Measurements from ENCODE around the gene GFPT1. TPM values are rescaled to one million over a fixed set of nuclear protein-coding genes. Genes with fewer than 3 reads are reported as not detected.

Gene GFPT1
- total and polyA plus RNA-seq, 9 donors = 6.9 to 39.5 (median 28.7) TPM

GRCh38 chr2:69333352-69333751 is 53.7 kb downstream of the GFPT1 start:
- intact Hi-C loops (cut with DNase I) = no loop called here
- TF ChIP-seq, protein P1, sequence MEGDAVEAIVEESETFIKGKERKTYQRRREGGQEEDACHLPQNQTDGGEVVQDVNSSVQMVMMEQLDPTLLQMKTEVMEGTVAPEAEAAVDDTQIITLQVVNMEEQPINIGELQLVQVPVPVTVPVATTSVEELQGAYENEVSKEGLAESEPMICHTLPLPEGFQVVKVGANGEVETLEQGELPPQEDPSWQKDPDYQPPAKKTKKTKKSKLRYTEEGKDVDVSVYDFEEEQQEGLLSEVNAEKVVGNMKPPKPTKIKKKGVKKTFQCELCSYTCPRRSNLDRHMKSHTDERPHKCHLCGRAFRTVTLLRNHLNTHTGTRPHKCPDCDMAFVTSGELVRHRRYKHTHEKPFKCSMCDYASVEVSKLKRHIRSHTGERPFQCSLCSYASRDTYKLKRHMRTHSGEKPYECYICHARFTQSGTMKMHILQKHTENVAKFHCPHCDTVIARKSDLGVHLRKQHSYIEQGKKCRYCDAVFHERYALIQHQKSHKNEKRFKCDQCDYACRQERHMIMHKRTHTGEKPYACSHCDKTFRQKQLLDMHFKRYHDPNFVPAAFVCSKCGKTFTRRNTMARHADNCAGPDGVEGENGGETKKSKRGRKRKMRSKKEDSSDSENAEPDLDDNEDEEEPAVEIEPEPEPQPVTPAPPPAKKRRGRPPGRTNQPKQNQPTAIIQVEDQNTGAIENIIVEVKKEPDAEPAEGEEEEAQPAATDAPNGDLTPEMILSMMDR (IDR thresholded peaks at IDR 0.05) = no peak
- TF ChIP-seq POLR2A (IDR thresholded peaks at IDR 0.05) (no peak), EP300 (IDR thresholded peaks at IDR 0.05) (no peak)
- Histone ChIP-seq H3K36me3 (no peaks in the 10 kb centered on the region), H3K9me3 (no peaks in the 10 kb centered on the region), H3K4me3 (no peak overlapping the region), H3K27ac (no peak overlapping the region), H3K27me3 (no peaks in the 10 kb centered on the region), H3K4me1 (ENCODE audit: insufficient read depth) (no peaks in the 10 kb centered on the region)
- no peak for DNase-seq
- WGBS, 3 donors = 53 to 81% (median 55%) methylated on average over 2 of the region's 2 CpGs

DNA sequence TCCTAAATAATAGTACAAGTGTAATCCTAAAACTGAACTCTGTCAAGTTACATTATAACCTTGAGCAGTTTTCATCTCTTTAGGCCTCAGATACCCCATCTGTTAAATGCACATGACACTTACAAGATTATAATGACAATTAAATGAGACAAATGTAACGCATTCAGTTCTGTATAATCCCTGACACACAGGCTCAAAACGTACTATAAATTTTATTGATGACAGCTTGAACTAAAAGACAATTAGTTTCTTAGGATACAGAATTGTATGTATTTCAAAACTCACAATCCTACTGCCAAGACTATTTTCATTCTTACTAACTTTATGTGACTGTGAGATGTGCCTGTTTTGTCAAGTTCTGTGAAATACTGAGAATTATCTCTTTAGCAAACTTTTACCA is 56.2 kb downstream of the GFPT1 start:
- intact Hi-C loops (cut with DNase I) = no loop called here
- no peak for DNase-seq
- no peaks in the 10 kb centered on the region for H3K4me1 ChIP-seq (ENCODE audit: insufficient read depth)
- no peaks in the 10 kb centered on the region for H3K9me3 ChIP-seq
- H3K27me3 ChIP-seq = no peaks in the 10 kb centered on the region
- H3K4me3 ChIP-seq = no peak overlapping the region
- WGBS, 3 donors = 63 to 82% (median 82%) methylated on average over 2 of the region's 2 CpGs
- H3K27ac ChIP-seq = no peak overlapping the region
- no peak for TF ChIP-seq EP300 (IDR thresholded peaks at IDR 0.05)
- no peaks in the 10 kb centered on the region for H3K36me3 ChIP-seq

DNA sequence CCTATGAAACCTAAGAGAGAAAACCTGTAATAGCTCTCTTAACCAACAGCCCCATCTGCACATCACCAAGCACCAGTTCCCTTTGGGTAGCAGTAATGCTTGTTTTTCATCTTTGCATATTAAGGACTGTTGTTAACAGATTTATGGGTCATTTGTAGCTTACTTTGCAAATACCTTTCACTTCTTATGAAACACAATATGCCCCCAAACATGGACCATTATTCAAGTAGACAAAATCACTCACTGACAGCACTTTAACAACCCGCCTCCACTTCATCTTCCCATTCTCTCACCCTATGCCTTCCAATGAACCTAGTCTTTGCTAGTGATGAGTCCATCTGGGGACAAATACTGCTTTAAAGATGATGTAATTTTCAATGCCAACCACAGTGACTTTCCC is 64.4 kb downstream of the GFPT1 start:
- Histone ChIP-seq H3K27me3 (no peaks in the 10 kb centered on the region), H3K4me3 (no peak overlapping the region), H3K36me3 (no peaks in the 10 kb centered on the region), H3K4me1 (ENCODE audit: insufficient read depth) (no peaks in the 10 kb centered on the region), H3K9me3 (no peaks in the 10 kb centered on the region), H3K27ac (no peak overlapping the region)
- no peak for TF ChIP-seq POLR2A (IDR thresholded peaks at IDR 0.05)
- TF ChIP-seq, protein P1 (IDR thresholded peaks at IDR 0.05) = no peak
- no peak for TF ChIP-seq EP300 (IDR thresholded peaks at IDR 0.05)
- no peak for DNase-seq
- WGBS, 3 donors = 98 to 100% (median 100%) methylated on average over 1 of the region's 1 CpG
- intact Hi-C loops (cut with DNase I) = no loop called here

DNA sequence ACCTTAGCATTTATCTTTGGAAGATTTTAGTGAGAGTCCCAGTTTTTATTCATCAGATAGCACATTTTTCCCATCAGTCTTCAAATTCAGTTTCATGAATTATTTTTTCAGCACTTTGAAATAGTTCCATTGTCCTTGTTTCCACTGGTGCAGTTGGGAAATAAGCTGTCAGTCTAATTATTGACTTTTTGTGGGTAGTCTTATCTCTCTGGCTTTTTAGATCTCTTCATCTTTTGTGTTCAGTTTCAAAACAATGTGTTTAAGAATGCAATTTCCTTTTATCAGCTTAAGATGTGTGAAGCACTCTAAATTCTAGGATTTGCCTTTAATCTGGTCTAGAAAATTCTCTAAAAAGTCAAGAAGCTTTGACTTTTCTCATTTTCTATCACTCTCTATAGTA is 70.5 kb downstream of the GFPT1 start:
- DNase-seq = no peak
- TF ChIP-seq POLR2A (IDR thresholded peaks at IDR 0.05) = no peak
- TF ChIP-seq, protein P1 (IDR thresholded peaks at IDR 0.05) = no peak
- TF ChIP-seq EP300 (IDR thresholded peaks at IDR 0.05) = no peak
- H3K4me3 ChIP-seq = no peak overlapping the region
- no peaks in the 10 kb centered on the region for H3K4me1 ChIP-seq (ENCODE audit: insufficient read depth)
- H3K27me3 ChIP-seq = no peaks in the 10 kb centered on the region
- no peak overlapping the region for H3K27ac ChIP-seq
- intact Hi-C loops (cut with DNase I) = no loop called here
- H3K36me3 ChIP-seq = no peaks in the 10 kb centered on the region
- H3K9me3 ChIP-seq = no peaks in the 10 kb centered on the region

DNA sequence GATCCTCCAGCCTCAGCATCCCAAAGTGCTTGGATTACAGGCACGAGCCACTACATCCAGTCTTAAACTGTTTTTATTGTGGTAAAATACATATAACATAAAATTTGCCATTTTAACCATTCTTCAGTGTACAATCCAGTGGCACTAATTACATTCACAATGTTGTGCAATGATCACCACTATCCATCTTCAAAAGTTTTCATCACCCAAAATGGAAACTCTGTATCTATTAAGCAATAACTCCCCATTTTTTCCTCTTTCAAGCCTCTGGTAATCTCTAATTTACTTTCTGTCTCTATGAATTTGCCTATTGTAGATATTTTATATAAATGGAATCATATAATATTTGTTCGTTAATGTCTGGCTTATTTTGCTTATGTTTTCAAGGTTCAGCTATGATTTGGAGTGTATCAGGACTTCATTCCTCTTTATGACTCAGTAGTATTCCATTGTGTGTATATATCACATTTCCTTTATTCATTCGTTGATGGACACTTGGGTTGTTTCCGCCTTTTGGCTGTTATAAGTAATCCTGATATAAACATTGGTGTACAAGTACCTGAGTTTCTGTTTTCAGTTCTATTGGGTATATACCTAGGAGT is 71.8 kb downstream of the GFPT1 start:
- TF ChIP-seq EP300 (IDR thresholded peaks at IDR 0.05) (no peak), POLR2A (IDR thresholded peaks at IDR 0.05) (no peak)
- TF ChIP-seq, protein P1 (IDR thresholded peaks at IDR 0.05) = no peak
- Histone ChIP-seq H3K9me3 (no peaks in the 10 kb centered on the region), H3K4me1 (ENCODE audit: insufficient read depth) (peaks cover 5% of the 10 kb centered on the region), H3K27ac (no peak overlapping the region), H3K36me3 (no peaks in the 10 kb centered on the region), H3K27me3 (no peaks in the 10 kb centered on the region), H3K4me3 (no peak overlapping the region)
- intact Hi-C loops (cut with DNase I) = no loop called here
- DNase-seq = no peak
- 95 to 97% (median 95%) methylated on average over 4 of the region's 4 CpGs for WGBS, 3 donors

Measured in ovary (tissue), 9 donors.